ENCODE results near the gene CAPN15.

DNA sequence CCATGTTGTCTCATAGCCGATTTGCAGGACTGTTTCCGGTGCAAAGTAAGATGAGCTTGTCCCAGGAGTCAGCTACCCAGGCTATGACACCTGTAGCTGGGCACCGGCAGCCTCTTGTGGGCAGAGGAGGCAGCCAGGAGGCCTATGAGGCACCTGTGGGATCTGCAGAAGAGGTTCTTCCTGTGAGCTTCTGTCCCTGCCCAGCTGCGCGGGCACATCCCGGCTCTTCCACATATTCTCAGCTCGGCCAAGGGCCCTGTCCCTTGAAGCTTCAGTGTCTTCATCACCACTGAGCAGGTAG, 21.3 kb upstream of the CAPN15 start:
- TF ChIP-seq, protein P1, sequence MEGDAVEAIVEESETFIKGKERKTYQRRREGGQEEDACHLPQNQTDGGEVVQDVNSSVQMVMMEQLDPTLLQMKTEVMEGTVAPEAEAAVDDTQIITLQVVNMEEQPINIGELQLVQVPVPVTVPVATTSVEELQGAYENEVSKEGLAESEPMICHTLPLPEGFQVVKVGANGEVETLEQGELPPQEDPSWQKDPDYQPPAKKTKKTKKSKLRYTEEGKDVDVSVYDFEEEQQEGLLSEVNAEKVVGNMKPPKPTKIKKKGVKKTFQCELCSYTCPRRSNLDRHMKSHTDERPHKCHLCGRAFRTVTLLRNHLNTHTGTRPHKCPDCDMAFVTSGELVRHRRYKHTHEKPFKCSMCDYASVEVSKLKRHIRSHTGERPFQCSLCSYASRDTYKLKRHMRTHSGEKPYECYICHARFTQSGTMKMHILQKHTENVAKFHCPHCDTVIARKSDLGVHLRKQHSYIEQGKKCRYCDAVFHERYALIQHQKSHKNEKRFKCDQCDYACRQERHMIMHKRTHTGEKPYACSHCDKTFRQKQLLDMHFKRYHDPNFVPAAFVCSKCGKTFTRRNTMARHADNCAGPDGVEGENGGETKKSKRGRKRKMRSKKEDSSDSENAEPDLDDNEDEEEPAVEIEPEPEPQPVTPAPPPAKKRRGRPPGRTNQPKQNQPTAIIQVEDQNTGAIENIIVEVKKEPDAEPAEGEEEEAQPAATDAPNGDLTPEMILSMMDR (conservative IDR thresholded peaks at IDR 0.05; ENCODE audit: low read depth, low read length) = no peak
- TF ChIP-seq EZH2 (IDR thresholded peaks at IDR 0.05; ENCODE audit: low read length, unreplicated experiment) (no peak), EZH2phosphoT487 (IDR thresholded peaks at IDR 0.05; ENCODE audit: borderline replicate concordance, low read length) (no peak)

Measured in PC-3 (cell line).